NCI-H748 treated with DMSO at 0.1 percent for 48 hours (cell line): ENCODE results near the gene AKR1D1.
"Not testable (repeated sequence)": the region's sequence is repeated elsewhere in the genome, so short reads cannot be mapped to it uniquely, and the experiment has no call there.

Experiments used
- DNase-seq: peaks from one replicate; lab custom pipeline; 2025; lab: John Stamatoyannopoulos, UW

AKR1D1 gene, protein sequence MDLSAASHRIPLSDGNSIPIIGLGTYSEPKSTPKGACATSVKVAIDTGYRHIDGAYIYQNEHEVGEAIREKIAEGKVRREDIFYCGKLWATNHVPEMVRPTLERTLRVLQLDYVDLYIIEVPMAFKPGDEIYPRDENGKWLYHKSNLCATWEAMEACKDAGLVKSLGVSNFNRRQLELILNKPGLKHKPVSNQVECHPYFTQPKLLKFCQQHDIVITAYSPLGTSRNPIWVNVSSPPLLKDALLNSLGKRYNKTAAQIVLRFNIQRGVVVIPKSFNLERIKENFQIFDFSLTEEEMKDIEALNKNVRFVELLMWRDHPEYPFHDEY

DNA sequence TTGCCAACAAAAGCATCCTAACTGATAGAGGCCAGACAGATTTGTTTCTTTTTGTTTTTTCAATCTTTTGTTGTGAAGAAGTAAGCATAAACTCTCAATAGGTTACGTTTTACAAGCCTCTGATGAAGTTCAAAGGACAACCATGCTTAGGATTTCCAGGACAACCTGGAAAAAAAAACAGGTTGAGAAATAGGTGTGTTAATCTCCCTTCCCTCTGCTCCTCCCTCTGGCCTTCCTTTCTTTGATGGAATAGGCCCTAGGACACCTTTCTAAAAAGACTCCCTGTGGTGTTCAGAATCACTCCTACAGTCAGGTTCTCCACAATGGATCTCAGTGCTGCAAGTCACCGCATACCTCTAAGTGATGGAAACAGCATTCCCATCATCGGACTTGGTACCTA is at the start of gene AKR1D1:
Gene AKR1D1 (plus strand): TSS at position 264 of the 400 bp plus-strand sequence. CDS start 60 bp downstream, at position 324.
- DNase-seq, result no peak

- DNase-seq, result no peak
These were observed 49.2 kb upstream of the AKR1D1 start for GRCh38 chr7:138027100-138027499.

DNA sequence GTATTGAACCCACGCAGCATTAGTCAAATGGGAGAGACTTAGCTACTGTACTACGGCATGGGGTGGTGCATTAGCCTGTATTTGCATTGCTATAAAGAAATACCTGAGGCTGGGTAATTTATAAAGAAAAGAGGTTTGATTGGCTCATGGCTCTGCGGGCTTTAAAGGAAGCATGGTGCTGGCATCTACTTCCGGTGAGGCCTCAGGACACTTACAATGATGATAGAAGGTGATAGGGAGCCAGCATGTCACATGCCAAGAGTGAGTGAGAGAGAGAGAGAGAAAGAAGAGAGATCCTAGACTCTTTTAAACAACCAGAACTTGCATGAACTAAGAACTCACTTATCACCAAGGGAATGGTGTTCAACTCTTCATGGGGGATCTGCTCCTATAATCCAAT is 47.1 kb upstream of the AKR1D1 start:
- DNase-seq, result no peak

DNA sequence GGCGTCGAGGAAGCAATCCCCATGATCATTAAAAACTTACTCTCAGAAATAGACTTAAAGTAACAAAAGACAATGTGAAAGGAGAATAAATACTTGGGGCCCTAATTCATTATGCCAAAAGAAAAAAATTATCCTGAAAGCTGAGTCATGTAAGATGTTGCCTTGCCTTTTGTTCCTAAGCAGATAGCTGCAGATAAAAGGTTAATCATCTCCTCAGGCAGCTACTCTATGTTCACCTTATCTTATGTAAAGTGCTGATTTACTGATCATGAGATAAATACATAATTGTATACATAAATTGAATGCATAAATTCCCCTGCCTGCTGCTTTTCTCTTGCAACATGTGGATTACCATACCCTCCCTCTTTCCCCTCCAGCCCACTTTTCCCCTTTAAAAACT is 46.3 kb upstream of the AKR1D1 start:
- no peak for DNase-seq

DNA sequence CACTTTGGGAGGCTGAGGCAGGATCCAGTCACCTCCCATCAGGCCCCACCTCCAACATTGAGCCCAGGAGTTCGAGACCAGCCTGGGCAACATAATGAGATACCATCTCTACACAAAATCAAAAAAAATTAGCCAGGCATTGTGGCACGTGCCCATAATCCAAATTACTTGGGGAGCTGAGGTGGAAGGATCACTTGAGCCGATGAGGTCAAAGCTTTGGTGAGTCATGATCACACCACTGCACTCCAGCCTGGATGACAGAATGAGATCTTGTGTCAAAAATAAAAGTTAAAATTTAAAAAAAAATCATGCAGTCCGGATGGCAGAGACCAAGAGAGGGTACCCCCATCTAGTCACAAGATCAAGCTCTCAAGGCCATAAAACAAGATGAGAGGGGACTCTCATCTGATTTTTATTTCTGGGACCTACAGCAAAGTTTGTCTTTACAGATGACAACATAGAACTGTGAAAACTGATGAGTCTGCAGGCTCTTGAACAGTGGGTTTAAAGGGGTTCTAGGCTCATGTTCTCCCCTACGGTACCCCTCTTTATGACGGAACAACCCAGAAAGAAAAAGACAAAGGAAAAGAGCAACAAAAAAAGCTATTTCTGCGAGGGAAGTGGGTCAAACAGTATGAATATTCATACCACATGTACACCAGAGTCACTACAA is 45.4 kb upstream of the AKR1D1 start:
- DNase-seq, result no peak

DNA sequence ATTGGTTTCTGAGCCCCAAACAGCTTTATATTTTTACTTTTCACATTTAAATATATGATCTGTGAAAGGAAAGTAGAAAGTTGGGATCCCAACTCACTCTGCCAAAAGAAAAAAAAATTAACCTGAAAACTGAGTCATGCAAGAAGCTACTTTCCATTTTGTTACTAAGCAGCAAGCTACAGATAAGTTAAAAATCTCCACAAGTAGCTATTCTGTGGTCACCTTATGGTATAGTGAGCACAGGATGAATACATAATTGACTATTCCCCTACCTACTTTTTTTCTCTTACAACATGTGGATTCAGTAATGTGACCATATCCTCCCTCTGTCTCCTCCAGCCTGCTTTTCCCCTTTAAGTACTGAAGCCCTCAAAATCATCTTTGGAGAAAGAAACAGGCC is 44.1 kb upstream of the AKR1D1 start:
- DNase-seq, result no peak

DNA sequence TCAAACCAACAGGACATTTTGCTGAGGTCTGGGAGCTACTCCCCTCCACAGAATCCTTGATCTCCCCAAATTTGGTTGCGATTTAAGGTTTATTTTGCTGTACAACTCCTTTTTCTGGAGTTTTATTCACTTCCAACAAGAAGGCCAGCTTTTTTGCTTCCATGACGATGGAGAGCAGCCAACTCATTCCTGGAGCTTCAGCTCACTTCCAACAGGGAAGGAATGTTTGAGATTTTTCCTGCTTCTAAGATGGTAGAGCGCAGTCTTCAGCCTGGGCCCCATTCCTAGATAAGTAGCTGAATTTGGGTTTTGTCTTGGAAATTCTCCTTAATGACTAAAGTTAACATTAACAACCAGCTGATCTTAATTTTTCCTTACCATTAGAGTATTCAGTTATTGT is 43.5 kb upstream of the AKR1D1 start:
- no peak for DNase-seq

DNA sequence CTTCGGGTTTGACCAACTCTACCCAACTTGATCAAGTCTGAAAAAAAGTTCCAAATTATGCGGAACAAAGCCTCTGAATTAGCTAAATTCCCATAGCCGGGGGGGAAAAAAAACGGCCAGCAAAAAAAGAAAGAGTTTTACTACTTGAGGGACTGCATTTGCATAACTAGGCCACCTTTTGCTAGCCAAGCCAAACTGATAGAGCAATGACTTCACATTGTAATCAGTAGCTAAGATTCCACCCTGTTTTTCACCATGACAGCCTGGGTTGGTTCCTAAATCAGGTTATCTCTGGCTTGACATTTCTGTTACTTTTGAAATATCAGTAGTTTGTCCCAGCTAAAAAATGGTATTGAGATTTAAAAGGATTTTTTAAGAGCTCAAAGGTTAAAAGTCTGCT is 43.0 kb upstream of the AKR1D1 start:
- DNase-seq, result no peak

DNA sequence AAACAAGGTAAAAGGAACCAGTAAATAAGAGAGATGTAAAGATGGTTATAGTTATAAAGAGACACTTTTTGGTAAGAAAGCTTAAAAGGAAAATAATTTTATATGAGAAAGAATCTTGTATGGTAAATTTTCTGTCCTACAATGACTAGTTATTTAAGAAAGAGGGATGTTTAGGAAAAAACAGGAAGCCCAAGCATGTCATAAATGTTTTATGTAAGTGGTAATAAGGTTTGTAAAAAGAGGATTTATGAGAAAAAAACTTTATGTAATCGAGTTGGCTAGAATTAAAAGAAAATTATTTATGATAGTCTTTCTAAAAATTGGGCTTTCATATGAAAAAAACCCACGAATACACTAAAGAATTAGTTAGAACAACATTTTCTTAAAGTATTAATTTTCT is 40.1 kb upstream of the AKR1D1 start:
- no peak for DNase-seq

GRCh38 chr7:138040063-138040462 is 36.2 kb upstream of the AKR1D1 start:
- not testable (repeated sequence) for DNase-seq

GRCh38 chr7:138044897-138045296 is 31.4 kb upstream of the AKR1D1 start:
- DNase-seq, result no peak

- no peak for DNase-seq
These were observed 28.4 kb upstream of the AKR1D1 start for GRCh38 chr7:138047907-138048306.

GRCh38 chr7:138049505-138050116 is 26.6 kb upstream of the AKR1D1 start:
- DNase-seq, result no peak

GRCh38 chr7:138051712-138052247 is 24.5 kb upstream of the AKR1D1 start:
- not testable (repeated sequence) for DNase-seq

- no peak for DNase-seq
These were observed 23.6 kb upstream of the AKR1D1 start for GRCh38 chr7:138052696-138053095.

GRCh38 chr7:138055698-138056097 is 20.6 kb upstream of the AKR1D1 start:
- DNase-seq, result not testable (repeated sequence)

DNA sequence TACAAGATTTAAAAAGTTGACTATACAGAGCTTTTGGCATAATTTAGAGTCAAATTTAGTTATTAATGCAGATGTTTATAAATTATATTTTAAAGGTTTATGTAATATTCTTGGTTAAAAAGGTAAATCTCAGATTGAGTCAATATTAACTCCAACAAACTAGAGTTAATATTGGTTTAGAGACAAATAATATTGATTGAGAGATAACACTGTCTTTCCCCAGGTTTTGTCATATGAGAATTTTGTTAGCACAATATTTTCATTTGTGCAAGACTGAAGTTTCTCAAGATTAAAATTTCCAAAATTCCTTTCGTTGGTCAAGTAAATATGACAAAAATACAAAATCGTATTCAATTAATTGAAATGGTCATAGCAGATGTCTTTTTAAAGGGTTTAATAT is 12.9 kb upstream of the AKR1D1 start:
- DNase-seq, result no peak

GRCh38 chr7:138064856-138065357 is 11.4 kb upstream of the AKR1D1 start:
- no peak for DNase-seq

DNA sequence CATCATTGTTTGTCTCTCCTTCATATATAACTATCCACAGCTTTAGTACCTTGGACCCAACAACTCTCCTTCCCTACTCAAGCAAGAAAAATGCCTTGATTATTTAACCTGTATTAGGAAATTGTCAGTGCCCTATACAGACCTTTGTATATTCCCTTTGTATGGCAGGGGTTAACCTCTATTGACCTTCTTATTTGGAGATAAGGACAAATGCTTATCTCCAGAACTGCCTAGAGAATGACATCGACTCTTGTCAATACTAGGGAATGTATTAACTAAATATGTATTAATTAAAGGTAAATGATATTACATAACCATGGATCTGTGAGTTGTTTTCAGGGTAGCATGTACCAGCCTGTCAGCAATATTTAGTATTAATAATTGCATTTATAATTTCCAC is 10.4 kb upstream of the AKR1D1 start:
- no peak for DNase-seq

DNA sequence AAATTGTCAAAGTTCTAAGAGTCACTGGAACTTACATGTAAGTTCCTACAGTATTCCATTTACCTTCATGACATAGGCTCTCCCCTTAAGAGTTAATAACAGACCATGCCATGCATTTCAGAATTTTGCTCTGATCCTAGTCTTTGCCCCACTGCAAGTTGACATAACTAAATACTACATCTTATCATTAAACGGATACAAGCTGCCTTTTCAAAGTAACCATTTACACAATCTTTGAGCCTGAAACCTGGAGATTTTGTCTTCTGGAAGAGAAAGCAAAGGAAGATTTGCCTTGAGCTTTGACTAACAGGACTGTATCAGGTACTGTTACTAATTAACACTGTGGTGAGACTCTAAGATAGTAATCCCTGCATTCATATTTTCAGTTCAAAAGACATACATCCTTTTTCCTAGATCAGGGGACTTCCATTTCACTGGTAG is 9.3 kb upstream of the AKR1D1 start:
- DNase-seq, result no peak

DNA sequence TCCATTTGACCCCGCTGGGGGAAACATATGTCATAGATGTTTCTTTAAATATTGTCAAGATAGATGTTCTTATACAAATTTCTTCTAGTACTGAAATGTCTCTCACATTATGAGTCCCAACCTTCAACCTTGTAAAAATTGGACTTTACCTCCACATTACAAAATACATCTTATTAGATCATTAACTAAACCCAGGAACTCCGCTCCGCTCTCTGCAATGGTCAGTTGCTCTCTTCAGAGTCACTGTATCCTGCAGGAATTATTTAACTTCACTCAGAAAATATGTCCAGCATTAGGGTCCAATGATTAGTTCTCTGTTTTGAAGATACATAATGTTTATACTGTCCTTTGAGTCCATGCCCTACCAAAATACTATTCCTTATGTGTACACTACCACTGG is 8.5 kb upstream of the AKR1D1 start:
- DNase-seq, result no peak

GRCh38 chr7:138070908-138071307 is 5.4 kb upstream of the AKR1D1 start:
- DNase-seq, result no peak

GRCh38 chr7:138072726-138073125 is 3.5 kb upstream of the AKR1D1 start:
- DNase-seq, result no peak
